ENCODE results near the gene FANK1. TPM values are rescaled to one million over a fixed set of nuclear protein-coding genes. Genes with fewer than 3 reads are reported as not detected.
"Not testable (repeated sequence)": the region's sequence is repeated elsewhere in the genome, so short reads cannot be mapped to it uniquely, and the experiment has no call there.

FANK1 gene
- total and polyA plus RNA-seq, 10 donors, result 0.35 to 1.0 (median 0.90) TPM; not detected in 2

- WGBS, 5 donors, result 70 to 82% (median 80%) methylated on average over 10 of the region's 10 CpGs
- H3K4me3 ChIP-seq, result no peak overlapping the region
- intact Hi-C loops (cut with DNase I; ENCODE audit: low total_unique reads), result no loop called here
- no peak overlapping the region for H3K27ac ChIP-seq
- no peaks in the 10 kb centered on the region for H3K9me3 ChIP-seq
- peaks cover 0 to 11% (median 0%) of the 10 kb centered on the region in 7 donors for H3K27me3 ChIP-seq (replicated peaks in 1 of 7)
- H3K4me1 ChIP-seq, result peaks cover 16 to 25% (median 22%) of the 10 kb centered on the region in 6 donors
- H3K36me3 ChIP-seq, result no peaks in the 10 kb centered on the region
- no peak for DNase-seq
- no peak for TF ChIP-seq POLR2A (IDR thresholded peaks at IDR 0.05)
- TF ChIP-seq POLR2AphosphoS5 (IDR thresholded peaks at IDR 0.05), result no peak
- no peak for TF ChIP-seq CTCF (IDR thresholded peaks at IDR 0.05 in 8 of 11, conservative IDR thresholded peaks at IDR 0.05 in 3 of 11)
These were observed 147.0 kb downstream of the FANK1 start for GRCh38 chr10:126043389-126043788.

- Histone ChIP-seq H3K9me3 (no peaks in the 10 kb centered on the region), H3K27me3 (replicated peaks in 1 of 7) (peaks cover 0 to 11% (median 0%) of the 10 kb centered on the region in 7 donors), H3K4me1 (peaks cover 21 to 40% (median 34%) of the 10 kb centered on the region in 6 donors), H3K4me3 (no peak overlapping the region), H3K36me3 (no peaks in the 10 kb centered on the region), H3K27ac (no peak overlapping the region)
- WGBS, 5 donors, result 72 to 93% (median 80%) methylated on average over 3 of the region's 3 CpGs
- TF ChIP-seq POLR2AphosphoS5 (IDR thresholded peaks at IDR 0.05), result no peak
- no peak for DNase-seq
- intact Hi-C loops (cut with DNase I; ENCODE audit: low total_unique reads), result no loop called here
These were observed 149.5 kb downstream of the FANK1 start for GRCh38 chr10:126045861-126046260.

GRCh38 chr10:126046831-126047230 lies 150.5 kb downstream of the FANK1 start:
- no peak for DNase-seq
- Histone ChIP-seq H3K9me3 (no peaks in the 10 kb centered on the region), H3K27me3 (replicated peaks in 1 of 7) (peaks cover 0 to 13% (median 0%) of the 10 kb centered on the region in 7 donors), H3K4me3 (no peak overlapping the region), H3K4me1 (peaks cover 16 to 32% (median 25%) of the 10 kb centered on the region in 6 donors), H3K27ac (no peak overlapping the region), H3K36me3 (no peaks in the 10 kb centered on the region)
- TF ChIP-seq CTCF (IDR thresholded peaks at IDR 0.05 in 8 of 11, conservative IDR thresholded peaks at IDR 0.05 in 3 of 11) (no peak), POLR2A (IDR thresholded peaks at IDR 0.05) (no peak)
- 67 to 88% (median 82%) methylated on average over 5 of the region's 5 CpGs for WGBS, 5 donors
- intact Hi-C loops (cut with DNase I; ENCODE audit: low total_unique reads), result no loop called here

- 83 to 98% (median 88%) methylated on average over 1 of the region's 1 CpG for WGBS, 5 donors
- H3K36me3 ChIP-seq; H3K4me3 ChIP-seq; H3K27ac ChIP-seq; DNase-seq; intact Hi-C loops (cut with DNase I; ENCODE audit: low total_unique reads); H3K9me3 ChIP-seq: not testable (repeated sequence)
- H3K4me1 ChIP-seq, result peaks cover 9 to 22% (median 16%) of the 10 kb centered on the region in 6 donors
- peaks cover 0 to 22% (median 0%) of the 10 kb centered on the region in 7 donors for H3K27me3 ChIP-seq (replicated peaks in 1 of 7)
These were observed 151.4 kb downstream of the FANK1 start for GRCh38 chr10:126047749-126048148.

GRCh38 chr10:126049759-126050700 lies 153.7 kb downstream of the FANK1 start:
- no peaks in the 10 kb centered on the region for H3K9me3 ChIP-seq
- WGBS, 5 donors, result 38 to 49% (median 43%) methylated on average over 13 of the region's 13 CpGs
- no peak overlapping the region for H3K27ac ChIP-seq
- no peaks in the 10 kb centered on the region for H3K36me3 ChIP-seq
- peaks cover 4 to 16% (median 14%) of the 10 kb centered on the region in 6 donors for H3K4me1 ChIP-seq
- intact Hi-C loops (cut with DNase I; ENCODE audit: low total_unique reads), result no loop called here
- H3K27me3 ChIP-seq (replicated peaks in 1 of 7), result peaks cover 0 to 16% (median 0%) of the 10 kb centered on the region in 7 donors
- DNase-seq, result no peak
- no peak overlapping the region for H3K4me3 ChIP-seq
- TF ChIP-seq CTCF (IDR thresholded peaks at IDR 0.05 in 8 of 11, conservative IDR thresholded peaks at IDR 0.05 in 3 of 11) (no peak), POLR2AphosphoS5 (IDR thresholded peaks at IDR 0.05) (peak in 2 of 3 donors; percentile 62 to 66), POLR2A (IDR thresholded peaks at IDR 0.05) (no peak)

Data from spleen (tissue), 11 donors.